Fibroblast of skin of right biceps (primary cell): ENCODE results near the gene MDP1.
"Not testable (repeated sequence)": the region's sequence is repeated elsewhere in the genome, so short reads cannot be mapped to it uniquely, and the experiment has no call there.

ENCODE experiments used
- DNase-seq: peaks from one replicate; pipeline ENCODE4 v3.0.0-alpha.2; 2013

Gene MDP1

GRCh38 chr14:24250354-24250753, 34.5 kb upstream of the MDP1 start:
- no peak for DNase-seq

GRCh38 chr14:24249230-24250021, 33.6 kb upstream of the MDP1 start:
- no peak for DNase-seq

DNA sequence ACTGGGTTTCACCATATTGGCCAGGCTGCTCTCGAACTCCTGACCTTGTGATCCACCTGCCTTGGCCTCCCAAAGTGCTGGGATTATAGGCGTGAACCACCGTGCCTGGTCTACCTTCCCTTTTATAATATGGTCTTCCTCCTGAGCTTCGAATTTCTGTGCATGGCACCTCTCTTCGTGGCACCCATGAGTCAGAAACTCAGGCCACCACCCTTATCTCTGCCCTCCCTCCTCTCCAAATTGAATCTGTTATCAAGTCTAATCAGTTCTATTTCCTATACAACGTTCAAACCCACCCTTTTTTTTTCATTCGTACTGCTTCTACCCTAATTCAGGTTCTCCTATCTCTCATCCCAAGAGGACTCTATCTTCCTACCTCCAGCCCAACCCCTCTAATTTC, 31.6 kb upstream of the MDP1 start:
- no peak for DNase-seq

DNA sequence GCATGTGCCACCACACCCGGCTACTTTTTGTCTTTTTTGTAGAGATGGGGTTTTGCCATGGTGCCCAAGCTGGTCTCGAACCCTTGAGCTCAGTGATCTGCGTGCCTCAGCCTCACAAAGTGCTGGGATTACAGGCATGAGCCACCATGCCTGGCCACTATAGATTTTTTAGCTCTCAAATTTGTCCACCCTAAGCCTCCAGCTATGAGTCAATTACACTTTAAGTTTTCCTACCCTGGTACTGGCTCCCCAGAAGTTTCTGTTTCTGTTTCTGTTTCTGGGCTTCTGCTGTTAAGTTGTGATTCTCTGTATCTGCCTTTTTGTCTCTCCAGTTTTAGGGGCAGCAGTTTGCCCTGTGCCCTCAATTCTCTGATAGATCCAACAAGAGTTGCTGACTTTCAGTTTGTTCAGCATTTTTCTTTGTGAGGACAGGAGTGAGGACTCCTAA, 30.9 kb upstream of the MDP1 start:
- no peak for DNase-seq

DNA sequence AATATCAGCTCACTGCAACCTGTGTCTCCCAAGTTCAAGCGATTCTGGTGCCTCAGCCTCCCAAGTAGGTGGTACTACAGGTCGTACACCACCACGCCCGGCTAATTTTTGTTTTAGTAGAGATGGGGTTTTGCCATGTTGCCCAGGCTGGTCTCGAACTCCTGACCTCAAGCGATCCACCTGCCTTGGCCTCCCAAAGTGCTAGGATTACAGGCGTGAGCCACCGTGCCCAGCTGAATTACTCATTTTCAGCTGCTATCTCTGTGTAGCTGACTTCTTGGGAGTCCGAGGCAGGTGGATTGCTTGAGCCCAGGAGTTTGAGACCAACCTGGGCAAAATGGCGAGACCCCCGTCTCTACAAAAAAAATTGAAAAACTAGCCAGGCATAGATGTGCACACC, 29.5 kb upstream of the MDP1 start:
- not testable (repeated sequence) for DNase-seq

DNA sequence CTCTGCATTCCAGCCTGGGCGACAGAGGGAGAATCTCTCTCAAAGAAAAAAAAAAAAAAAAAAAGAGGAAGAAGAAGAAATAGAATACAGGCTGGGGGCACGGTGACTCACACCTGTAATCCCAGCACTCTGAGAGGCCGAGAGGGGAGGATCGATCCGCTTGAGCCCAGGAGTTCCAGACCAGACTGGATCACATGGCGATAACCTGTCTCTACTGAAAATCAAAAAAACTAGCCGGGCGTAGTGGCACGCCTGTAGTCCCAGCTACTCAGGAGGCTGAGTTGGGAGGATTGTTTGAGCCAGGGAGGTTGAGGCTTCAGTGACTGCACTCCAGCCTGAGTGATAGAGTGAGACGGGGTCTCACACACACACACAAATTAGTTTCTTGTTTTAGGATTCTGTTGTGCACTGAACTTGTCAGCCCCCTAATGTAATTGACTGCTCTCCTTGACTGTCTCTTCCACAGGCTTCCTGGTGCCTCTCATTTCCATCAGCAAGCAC, 27.5 kb upstream of the MDP1 start:
- peak; percentile 50 for DNase-seq

GRCh38 chr14:24241829-24242443, 26.1 kb upstream of the MDP1 start:
- peak; percentile 92 for DNase-seq

DNA sequence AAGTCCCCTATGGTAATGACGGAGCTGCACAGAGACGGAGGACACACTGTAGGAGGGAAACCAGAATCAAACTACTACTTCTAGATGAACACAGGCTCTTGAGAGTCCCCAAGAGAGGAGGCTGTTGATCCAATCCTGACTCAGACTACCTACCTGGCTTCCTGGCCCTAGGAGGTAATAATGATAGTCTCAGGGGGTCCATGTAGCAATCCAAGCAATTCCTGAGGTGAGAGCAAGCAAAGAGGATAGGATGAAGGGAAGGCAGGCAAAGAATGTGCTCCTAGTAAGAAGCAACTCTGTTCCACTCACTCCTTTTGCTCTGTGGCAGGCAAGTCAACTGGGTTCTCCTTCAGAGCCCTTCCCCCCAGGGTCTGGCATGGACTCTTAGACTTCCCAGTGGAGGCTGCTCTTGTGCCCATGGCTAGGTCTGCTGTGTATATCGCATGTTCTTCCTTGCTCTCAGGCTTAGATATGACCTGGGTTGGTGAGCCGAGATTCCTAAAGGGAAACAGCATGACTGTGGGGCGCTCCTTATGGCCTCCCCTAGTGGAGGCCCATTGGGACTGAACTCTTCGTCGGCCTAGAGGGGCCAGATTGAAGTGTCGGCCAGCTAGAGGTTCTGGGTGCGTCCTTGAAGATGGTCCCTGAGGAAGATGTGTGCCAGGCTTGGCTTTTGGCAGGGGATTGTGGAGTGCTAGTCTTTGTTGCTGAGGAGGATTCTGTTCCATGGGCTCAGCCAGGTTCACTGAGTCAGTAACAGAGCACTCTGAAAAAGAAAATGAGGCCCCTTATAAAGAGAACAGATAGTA, 24.4 kb upstream of the MDP1 start:
- no peak for DNase-seq

DNA sequence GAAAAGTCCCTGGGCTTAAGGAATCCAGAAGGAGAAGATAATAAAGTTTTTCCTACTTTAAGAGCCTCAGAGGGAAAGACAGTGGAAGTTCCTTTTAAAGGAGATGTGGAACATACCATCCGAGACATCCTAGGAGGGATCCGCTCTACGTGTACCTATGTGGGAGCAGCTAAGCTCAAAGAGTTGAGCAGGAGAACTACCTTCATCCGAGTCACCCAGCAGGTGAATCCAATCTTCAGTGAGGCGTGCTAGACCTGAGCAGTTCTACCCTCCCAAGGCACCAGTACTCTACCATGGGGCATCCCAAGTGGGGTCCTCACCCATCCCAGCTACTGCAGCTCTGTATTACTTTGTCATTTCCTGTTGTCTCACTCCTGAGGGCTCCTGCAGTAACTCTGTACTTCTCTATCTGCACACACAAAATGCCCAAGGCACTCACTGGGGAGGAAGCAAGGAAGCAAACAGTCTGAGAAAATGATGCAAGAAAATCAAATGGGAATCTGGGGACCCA, 22.7 kb upstream of the MDP1 start:
- DNase-seq = no peak

DNA sequence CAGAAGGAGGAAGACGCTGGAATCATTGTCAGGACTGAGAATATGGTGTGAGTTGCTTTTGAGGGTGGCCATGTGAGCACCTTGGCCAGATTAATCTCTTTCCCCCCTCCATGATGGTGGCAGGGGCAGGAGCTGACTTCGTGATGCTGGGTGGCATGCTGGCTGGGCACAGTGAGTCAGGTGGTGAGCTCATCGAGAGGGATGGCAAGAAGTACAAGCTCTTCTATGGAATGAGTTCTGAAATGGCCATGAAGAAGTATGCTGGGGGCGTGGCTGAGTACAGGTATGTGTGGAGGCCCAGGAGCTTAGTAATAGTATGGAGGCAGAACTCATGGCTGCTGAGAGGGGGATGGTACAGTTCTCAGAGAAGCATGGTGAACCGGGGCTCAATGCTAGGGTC, 22.3 kb upstream of the MDP1 start:
- DNase-seq = no peak

- no peak for DNase-seq
These were observed 21.6 kb upstream of the MDP1 start for GRCh38 chr14:24237463-24237955.

- DNase-seq = no peak
These were observed 21.0 kb upstream of the MDP1 start for GRCh38 chr14:24236689-24237462.

DNA sequence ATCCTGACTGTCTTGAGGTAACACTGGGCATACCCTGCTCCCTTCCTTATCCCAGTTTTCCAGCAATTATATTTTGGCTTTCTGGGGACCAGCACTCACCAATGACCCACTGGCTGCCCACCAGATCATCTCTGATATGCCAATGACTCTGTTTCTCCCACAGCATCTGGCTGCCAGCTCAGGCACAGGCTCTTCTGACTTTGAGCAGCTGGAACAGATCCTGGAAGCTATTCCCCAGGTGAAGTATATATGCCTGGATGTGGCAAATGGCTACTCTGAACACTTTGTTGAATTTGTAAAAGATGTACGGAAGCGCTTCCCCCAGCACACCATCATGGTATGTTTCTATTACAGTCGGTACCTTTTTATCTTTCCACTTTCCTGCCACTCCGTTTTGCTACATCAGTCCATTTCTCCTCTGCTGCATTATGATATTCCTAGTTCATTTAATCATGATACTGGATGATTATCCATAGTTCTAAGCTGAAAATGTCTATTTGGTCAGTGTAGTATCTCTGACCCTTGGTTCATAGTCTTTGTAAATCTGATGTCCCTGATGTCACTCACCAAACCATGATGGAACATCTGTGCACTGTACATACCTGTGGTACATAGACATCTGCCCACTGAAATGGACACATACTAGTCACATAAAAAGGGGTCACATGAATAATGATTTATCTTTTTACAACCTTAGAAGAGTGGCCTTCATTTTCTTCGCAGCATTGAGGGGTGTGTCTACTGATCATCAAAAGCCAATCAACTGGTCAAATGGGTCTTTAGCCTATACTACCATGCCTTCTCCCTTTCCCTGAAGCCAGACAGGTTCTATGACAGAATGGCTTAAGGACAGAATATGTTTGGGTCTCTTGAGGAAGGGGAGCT, 20.2 kb upstream of the MDP1 start:
- DNase-seq = no peak

DNA sequence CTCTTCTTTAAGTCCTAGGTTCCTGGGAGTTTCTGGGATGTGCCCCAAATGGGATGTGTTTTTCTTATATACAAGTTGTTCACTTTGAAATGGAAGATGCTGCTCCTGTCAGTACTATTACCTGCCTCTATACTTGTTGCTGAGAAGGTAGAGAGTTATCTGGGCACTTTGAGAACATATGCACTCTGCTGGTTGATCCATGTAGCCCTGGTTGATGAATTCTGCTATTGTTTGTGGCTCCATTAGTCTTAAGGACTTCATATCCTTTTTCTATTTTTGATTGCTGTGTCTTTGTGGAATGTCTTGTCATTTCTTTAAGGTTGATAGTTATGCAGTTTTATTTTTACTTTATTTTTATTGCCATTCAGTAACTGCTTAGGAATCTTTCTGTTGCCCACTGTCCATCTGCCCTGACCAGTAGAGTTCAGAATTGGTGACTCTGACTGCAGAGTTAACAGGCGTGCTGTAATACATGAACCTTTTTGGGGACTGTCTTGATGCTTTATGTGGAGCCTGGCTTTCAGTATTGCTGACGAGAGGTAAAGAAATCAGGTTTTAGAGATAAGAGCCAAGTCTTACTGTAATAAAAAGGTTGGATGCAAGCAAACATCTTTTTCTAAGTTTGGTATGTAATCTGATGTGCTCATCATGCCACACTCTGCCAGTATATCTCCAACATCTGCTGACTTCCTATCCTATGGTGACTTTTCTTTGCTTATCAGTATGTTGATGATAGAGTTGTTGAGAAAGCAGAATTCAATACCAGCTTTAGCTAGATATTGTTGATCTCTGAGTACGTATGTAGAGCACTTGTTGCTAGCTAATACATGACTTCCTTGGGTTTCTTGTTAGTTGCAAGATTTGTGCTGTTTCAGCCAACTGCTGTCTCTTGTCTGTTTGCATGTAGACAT, 18.5 kb upstream of the MDP1 start:
- no peak for DNase-seq

DNA sequence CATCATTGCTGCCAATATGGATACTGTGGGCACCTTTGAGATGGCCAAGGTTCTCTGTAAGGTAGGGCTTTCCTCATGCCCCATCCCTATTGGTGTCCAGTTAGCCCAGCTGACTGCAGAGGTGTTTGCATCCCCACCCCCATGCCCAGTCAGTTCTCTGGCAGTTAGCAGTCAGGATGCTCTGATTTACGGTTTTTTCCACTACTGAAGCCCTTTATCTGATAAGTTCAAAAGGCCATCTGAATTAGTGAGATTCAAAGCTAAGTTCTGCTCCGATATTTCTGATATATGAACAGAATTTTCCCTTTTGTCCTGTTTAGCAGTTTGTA, 17.6 kb upstream of the MDP1 start:
- DNase-seq = no peak

GRCh38 chr14:24232645-24233537, 17.0 kb upstream of the MDP1 start, which contains the start of gene GMPR2:
Gene GMPR2 (plus strand): TSS chr14:24232929. CDS start chr14:24233254, 325 bp downstream.
- no peak for DNase-seq

- peak; percentile 98 for DNase-seq
These were observed 16.3 kb upstream of the MDP1 start, which contains the start of gene NEDD8 for GRCh38 chr14:24232121-24232644. Gene NEDD8 (minus strand): TSS chr14:24232367. CDS start chr14:24232267, 100 bp downstream.

- DNase-seq = no peak
These were observed 15.6 kb upstream of the MDP1 start for GRCh38 chr14:24231263-24232120.
